Fibroblast of pulmonary artery (primary cell): Measurements from ENCODE around the gene CLDN34.

Experiments
- DNase-seq: peaks from one replicate; pipeline ENCODE4 v3.0.0-alpha.2; 2010; ENCODE audit warnings: low read depth
- H3K4me3 ChIP-seq: replicated peaks from 2 replicates; pipeline ENCODE4 v1.5.1; 2011; ENCODE audit warnings: low read depth, mild to moderate bottlenecking, control low read depth, low read length, moderate library complexity
- TF ChIP-seq, protein P1 (sequence below): IDR thresholded peaks from 2 replicates; pipeline ENCODE4 v1.5.1; 2011; ENCODE audit warnings: mild to moderate bottlenecking, control low read depth, low read length, inconsistent platforms; ENCODE audit errors: missing control alignments

Gene CLDN34

DNA sequence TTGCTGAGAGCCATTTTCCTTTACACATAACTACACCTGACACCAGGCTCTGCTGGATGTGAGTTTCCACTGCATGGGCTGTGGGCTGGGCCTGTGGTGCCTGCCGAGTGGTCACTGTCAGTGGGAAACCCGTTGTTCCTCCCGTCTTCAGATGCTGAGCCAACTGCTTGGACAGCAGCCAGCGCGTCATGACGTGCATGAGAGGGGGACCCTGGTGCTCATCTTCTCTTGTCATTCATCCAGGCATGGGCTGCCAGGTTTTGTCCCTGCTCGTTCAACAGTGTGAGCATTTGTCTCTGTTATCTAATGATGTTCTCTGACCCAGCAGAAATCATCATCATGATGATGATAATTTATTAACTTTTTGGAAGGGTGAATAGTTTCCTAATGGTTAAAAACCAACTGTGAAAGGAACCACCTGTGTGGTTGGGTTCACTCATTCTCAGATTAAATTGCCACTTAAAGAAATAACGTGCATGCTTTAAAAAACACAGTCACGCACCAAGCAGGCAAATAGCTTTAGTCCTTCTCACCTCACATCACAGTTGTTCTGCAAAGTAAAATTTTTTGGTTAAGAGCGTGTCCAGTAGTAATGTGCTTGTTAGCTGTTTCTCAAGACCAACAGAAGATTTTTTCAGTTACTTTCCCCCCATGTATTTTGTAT lies 19.9 kb upstream of the CLDN34 start:
- H3K4me3 ChIP-seq, result no peak overlapping the region
- TF ChIP-seq, protein P1, sequence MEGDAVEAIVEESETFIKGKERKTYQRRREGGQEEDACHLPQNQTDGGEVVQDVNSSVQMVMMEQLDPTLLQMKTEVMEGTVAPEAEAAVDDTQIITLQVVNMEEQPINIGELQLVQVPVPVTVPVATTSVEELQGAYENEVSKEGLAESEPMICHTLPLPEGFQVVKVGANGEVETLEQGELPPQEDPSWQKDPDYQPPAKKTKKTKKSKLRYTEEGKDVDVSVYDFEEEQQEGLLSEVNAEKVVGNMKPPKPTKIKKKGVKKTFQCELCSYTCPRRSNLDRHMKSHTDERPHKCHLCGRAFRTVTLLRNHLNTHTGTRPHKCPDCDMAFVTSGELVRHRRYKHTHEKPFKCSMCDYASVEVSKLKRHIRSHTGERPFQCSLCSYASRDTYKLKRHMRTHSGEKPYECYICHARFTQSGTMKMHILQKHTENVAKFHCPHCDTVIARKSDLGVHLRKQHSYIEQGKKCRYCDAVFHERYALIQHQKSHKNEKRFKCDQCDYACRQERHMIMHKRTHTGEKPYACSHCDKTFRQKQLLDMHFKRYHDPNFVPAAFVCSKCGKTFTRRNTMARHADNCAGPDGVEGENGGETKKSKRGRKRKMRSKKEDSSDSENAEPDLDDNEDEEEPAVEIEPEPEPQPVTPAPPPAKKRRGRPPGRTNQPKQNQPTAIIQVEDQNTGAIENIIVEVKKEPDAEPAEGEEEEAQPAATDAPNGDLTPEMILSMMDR, result no peak
- DNase-seq, result no peak

GRCh38 chrX:9948406-9948805 lies 18.8 kb upstream of the CLDN34 start:
- no peak overlapping the region for H3K4me3 ChIP-seq
- TF ChIP-seq, protein P1, result no peak
- no peak for DNase-seq

DNA sequence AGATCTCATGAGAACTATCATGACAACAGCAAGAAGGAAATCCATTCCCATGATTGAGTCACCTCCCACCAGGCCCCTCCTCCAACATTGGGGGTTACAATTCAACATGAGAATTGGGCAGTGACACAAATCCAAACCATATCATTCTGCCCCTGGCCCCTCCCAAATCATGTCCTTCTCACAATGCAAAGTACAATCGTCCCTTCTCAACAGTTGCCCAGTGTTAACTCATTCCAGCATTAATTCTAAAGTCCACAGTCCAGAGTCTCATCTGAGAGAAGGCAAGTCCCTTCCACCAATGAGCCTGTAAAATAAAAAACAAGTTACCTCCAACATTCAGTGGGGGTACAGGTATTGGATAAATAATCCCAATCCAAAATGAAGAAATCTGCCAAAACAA lies 14.9 kb upstream of the CLDN34 start:
- DNase-seq, result no peak
- TF ChIP-seq, protein P1, result no peak
- no peak overlapping the region for H3K4me3 ChIP-seq

- no peak for DNase-seq
- TF ChIP-seq, protein P1, result no peak
- no peak overlapping the region for H3K4me3 ChIP-seq
Observed at GRCh38 chrX:9953396-9953795, 13.8 kb upstream of the CLDN34 start.

DNA sequence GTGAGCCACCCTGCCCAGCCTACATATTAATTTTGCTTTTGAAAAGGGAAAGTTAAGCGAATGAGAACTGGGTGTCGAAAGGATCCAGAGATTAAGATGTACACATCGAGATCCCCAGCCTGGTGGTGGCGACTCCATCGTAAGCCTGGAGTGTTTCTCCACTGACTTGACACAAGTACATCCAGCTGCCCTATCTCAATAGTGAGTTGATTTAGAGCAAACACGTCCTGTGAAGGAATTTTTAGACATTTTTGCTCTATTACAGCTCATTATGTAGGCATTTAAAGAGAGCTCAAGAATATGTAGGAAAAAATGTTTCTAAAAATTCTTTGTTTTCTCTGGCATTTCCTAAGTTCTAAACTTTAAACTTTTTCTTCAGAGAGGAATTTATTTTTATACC lies 11.7 kb upstream of the CLDN34 start:
- peak; percentile 56 for DNase-seq
- TF ChIP-seq, protein P1, result no peak

DNA sequence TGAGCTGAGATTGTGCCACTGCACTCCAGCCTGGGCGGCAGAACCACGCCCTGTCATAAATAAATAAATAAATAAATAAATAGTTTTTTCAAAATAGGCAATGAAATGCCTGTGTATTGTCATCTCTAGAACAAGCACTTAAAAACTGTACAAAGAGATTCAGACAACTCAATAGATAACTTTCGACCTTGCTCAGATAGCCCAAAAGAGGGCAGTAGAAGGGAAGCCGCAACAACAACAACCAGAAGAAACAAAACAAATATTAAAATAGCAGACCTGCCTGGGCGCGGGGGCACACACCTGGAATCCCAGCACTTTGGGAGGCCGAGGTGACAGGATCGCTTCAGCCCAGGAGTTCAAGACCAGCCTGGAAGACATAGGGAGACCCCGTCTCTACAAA lies 9.4 kb upstream of the CLDN34 start:
- no peak for DNase-seq
- TF ChIP-seq, protein P1, result no peak
- no peak overlapping the region for H3K4me3 ChIP-seq

More for the DNA sequence above, 11.7 kb upstream of the CLDN34 start:
- H3K4me3 ChIP-seq, result no peak overlapping the region

DNA sequence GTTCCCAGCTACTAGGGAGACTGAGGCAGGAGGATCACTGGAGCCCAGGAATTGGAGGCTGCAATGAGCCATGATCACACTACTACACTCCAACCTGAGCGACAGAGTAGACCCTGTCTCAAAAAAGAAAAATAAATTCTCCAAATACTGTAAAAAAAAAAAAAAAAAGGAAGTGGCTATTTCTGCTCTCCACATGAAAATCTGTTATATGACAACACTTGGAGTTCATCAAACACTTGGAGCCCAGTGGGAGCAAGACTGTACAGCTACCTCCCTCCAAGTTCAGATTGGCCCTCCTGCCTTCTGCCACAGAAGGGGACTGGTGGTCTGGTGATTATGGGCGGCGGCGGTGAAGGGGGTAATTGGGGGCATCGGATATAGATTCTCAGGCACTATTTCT lies 9.0 kb upstream of the CLDN34 start:
- TF ChIP-seq, protein P1, result no peak
- DNase-seq, result no peak

More for the DNA sequence above, 9.0 kb upstream of the CLDN34 start:
- no peak overlapping the region for H3K4me3 ChIP-seq
